Stimulated activated CD4-positive, alpha-beta T cell treated with anti-CD3 and anti-CD28 coated beads, Interleukin-4, amount 100 ng/mL, for 1 hour (primary cell): Measurements from ENCODE around the gene TSHZ2.
"Not testable (repeated sequence)": the region's sequence is repeated elsewhere in the genome, so short reads cannot be mapped to it uniquely, and the experiment has no call there.

Experiments
- DNase-seq: peaks from one replicate; pipeline ENCODE4 v3.0.0-alpha.2; 2020

TSHZ2 gene

GRCh38 chr20:53001498-53002301 lies 29.5 kb downstream of the TSHZ2 start:
- DNase-seq = peak; percentile 8

- no peak for DNase-seq
Observed at GRCh38 chr20:53002786-53003185, 30.6 kb downstream of the TSHZ2 start.

GRCh38 chr20:53003420-53004154 lies 31.4 kb downstream of the TSHZ2 start:
- no peak for DNase-seq

GRCh38 chr20:53004267-53004813 lies 32.2 kb downstream of the TSHZ2 start:
- no peak for DNase-seq

GRCh38 chr20:53009979-53010735 lies 38.0 kb downstream of the TSHZ2 start:
- no peak for DNase-seq

- no peak for DNase-seq
Observed at GRCh38 chr20:53011640-53012039, 39.5 kb downstream of the TSHZ2 start.

GRCh38 chr20:53013183-53013582 lies 41.0 kb downstream of the TSHZ2 start:
- DNase-seq = no peak

GRCh38 chr20:53013847-53014246 lies 41.7 kb downstream of the TSHZ2 start:
- no peak for DNase-seq

- no peak for DNase-seq
Observed at GRCh38 chr20:53016071-53016470, 43.9 kb downstream of the TSHZ2 start.

GRCh38 chr20:53016534-53017042 lies 44.4 kb downstream of the TSHZ2 start:
- no peak for DNase-seq

GRCh38 chr20:53017206-53017605 lies 45.0 kb downstream of the TSHZ2 start:
- DNase-seq = no peak

GRCh38 chr20:53019464-53019863 lies 47.3 kb downstream of the TSHZ2 start:
- no peak for DNase-seq

- DNase-seq = no peak
Observed at GRCh38 chr20:53020376-53020775, 48.2 kb downstream of the TSHZ2 start.

- DNase-seq = no peak
Observed at GRCh38 chr20:53020834-53021233, 48.7 kb downstream of the TSHZ2 start.

GRCh38 chr20:53021934-53022333 lies 49.8 kb downstream of the TSHZ2 start:
- no peak for DNase-seq

- no peak for DNase-seq
Observed at GRCh38 chr20:53023732-53024520, 51.8 kb downstream of the TSHZ2 start.

- not testable (repeated sequence) for DNase-seq
Observed at GRCh38 chr20:53024653-53025052, 52.5 kb downstream of the TSHZ2 start.

- DNase-seq = no peak
Observed at GRCh38 chr20:53027089-53027488, 54.9 kb downstream of the TSHZ2 start.

GRCh38 chr20:53028337-53029007 lies 56.3 kb downstream of the TSHZ2 start:
- peak; percentile 35 for DNase-seq

- no peak for DNase-seq
Observed at GRCh38 chr20:53030061-53030460, 57.9 kb downstream of the TSHZ2 start.

- no peak for DNase-seq
Observed at GRCh38 chr20:53032046-53032445, 59.9 kb downstream of the TSHZ2 start.
